ENCODE results near the gene EPGN.
"Not testable (repeated sequence)": the region's sequence is repeated elsewhere in the genome, so short reads cannot be mapped to it uniquely, and the experiment has no call there.

EPGN gene

DNA sequence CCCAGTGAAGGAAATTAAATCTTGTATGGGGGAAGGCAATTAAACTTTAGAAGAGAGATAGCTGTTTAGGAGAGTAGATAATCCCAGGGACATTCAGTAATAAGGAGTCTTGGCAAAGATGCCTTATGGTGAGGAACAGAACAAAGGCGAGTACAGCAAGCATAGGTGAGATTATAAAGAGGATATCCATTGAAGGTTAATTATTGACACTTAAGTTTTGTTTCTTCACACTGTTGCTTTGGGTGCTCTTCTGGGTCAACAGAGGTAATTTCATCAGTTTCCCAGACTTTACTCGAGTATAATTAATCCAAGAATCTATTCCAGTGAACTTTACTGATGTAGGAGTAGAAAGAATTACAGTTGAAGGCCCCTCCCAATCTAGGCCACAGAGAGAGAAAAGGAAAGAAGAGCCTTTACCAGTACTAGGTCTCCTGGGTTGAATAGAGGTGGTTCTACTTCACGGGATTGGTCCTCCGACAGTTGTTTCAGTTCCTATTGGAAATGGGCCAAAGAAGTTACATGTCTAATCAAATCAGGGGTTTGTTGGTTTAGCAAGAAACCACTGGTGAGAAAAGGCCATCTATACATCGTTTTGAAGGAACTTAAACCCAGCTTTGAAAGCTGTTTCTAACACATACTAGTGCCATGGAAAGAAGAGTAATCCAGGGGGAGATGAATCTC lies 27.2 kb downstream of the EPGN start:
- no peaks in the 10 kb centered on the region for H3K4me1 ChIP-seq (ENCODE audit: control insufficient read depth, insufficient read depth, low read length)
- H3K9ac ChIP-seq (ENCODE audit: low read length in 2 of 2): no peak overlapping the region
- no peak overlapping the region for H3K27ac ChIP-seq (ENCODE audit: low read length)

DNA sequence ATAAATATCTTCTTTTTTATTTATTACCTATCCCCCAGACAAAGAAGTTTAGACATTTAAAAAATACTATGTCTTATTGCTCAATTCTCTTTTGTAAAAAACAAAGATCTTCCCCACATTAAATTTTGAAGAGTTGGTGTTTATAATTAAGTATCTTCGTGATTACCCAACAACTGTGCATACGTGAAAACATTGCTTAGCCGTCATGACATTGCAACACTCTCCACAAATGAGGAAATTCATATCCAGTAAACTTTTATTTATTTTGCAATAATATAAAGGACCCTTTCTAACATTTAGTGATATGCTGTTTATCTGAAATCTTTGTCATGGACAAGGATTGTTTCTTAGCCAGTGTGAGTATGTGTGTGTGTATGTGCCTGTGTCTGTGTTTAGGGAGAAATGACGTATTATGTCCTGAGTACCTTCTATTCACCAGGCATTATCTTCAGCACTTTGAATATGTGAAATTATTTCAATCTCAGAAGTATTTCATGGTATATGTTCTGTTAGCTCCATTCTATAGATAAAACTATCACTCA lies 30.6 kb downstream of the EPGN start:
- H3K9ac ChIP-seq (ENCODE audit: low read length in 2 of 2): no peak overlapping the region

More for the DNA sequence above, 27.2 kb downstream of the EPGN start:
- Histone ChIP-seq H3K36me3 (ENCODE audit: control insufficient read depth in 2 of 2, insufficient read depth in 2 of 2, low read length in 2 of 2) (no peaks in the 10 kb centered on the region), H3K9me3 (ENCODE audit: control insufficient read depth in 2 of 2, low read length in 2 of 2) (no peaks in the 10 kb centered on the region), H3K4me3 (ENCODE audit: low read length in 2 of 2) (no peak overlapping the region), H3K27me3 (ENCODE audit: control insufficient read depth in 1 of 2, insufficient read depth in 2 of 2, low read length in 2 of 2) (no peaks in the 10 kb centered on the region)

DNA sequence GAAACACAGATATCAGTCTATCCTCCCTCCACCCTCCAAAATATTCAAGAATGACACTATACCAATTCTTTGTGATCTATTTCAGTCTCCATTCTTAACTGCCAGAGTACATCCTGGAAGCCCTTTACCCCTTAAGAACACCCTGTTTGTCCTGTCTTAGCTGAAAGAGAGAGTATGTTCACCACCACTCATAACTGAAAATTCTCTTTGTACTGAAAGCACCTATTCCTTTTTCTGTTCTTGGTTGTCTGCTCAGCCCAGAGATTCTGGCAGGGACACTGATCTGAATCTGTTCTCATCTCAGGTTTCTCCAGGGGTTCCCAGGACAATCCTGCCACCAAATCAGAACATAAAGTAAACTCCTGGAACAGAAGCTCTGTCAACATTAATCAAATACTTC lies 31.2 kb downstream of the EPGN start:
- Histone ChIP-seq H3K27me3 (ENCODE audit: control insufficient read depth in 1 of 2, insufficient read depth in 2 of 2, low read length in 2 of 2) (no peaks in the 10 kb centered on the region), H3K36me3 (ENCODE audit: control insufficient read depth in 2 of 2, insufficient read depth in 2 of 2, low read length in 2 of 2) (no peaks in the 10 kb centered on the region), H3K27ac (ENCODE audit: low read length) (no peak overlapping the region), H3K4me1 (ENCODE audit: control insufficient read depth, insufficient read depth, low read length) (no peaks in the 10 kb centered on the region), H3K4me3 (ENCODE audit: low read length in 2 of 2) (no peak overlapping the region), H3K9ac (ENCODE audit: low read length in 2 of 2) (no peak overlapping the region), H3K9me3 (ENCODE audit: control insufficient read depth in 2 of 2, low read length in 2 of 2) (peaks cover 2 to 15% of the 10 kb centered on the region in 2 donors)

More for the DNA sequence above, 30.6 kb downstream of the EPGN start:
- H3K4me3 ChIP-seq (ENCODE audit: low read length in 2 of 2): no peak overlapping the region
- no peaks in the 10 kb centered on the region for H3K4me1 ChIP-seq (ENCODE audit: control insufficient read depth, insufficient read depth, low read length)
- H3K36me3 ChIP-seq (ENCODE audit: control insufficient read depth in 2 of 2, insufficient read depth in 2 of 2, low read length in 2 of 2): no peaks in the 10 kb centered on the region
- H3K27ac ChIP-seq (ENCODE audit: low read length): no peak overlapping the region
- H3K27me3 ChIP-seq (ENCODE audit: control insufficient read depth in 1 of 2, insufficient read depth in 2 of 2, low read length in 2 of 2): no peaks in the 10 kb centered on the region
- H3K9me3 ChIP-seq (ENCODE audit: control insufficient read depth in 2 of 2, low read length in 2 of 2): peaks cover 0 to 8% of the 10 kb centered on the region in 2 donors

DNA sequence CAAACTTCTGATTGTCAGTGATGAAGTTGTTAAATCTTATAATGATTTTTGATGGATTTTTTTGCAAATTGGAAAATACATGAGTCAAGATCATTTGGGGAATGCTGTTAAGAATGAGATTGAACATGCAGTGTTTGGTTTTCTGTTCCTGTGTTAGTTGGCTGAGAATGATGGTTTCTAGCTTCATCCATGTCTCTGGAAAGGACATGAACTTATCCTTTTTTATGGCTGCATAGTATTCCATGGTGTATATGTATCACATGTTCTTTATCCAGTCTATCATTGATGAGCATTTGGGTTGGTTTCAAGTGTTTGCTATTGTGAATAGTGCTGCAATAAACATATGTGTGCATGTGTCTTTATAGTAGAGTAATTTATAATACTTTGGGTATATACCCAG lies 32.2 kb downstream of the EPGN start:
- not testable (repeated sequence) for H3K36me3 ChIP-seq (ENCODE audit: control insufficient read depth in 2 of 2, insufficient read depth in 2 of 2, low read length in 2 of 2); H3K27me3 ChIP-seq (ENCODE audit: control insufficient read depth in 1 of 2, insufficient read depth in 2 of 2, low read length in 2 of 2); H3K27ac ChIP-seq (ENCODE audit: low read length); H3K9ac ChIP-seq (ENCODE audit: low read length in 2 of 2); H3K4me1 ChIP-seq (ENCODE audit: control insufficient read depth, insufficient read depth, low read length); H3K4me3 ChIP-seq (ENCODE audit: low read length in 2 of 2)
- peaks cover 2 to 16% of the 10 kb centered on the region in 2 donors for H3K9me3 ChIP-seq (ENCODE audit: control insufficient read depth in 2 of 2, low read length in 2 of 2)

DNA sequence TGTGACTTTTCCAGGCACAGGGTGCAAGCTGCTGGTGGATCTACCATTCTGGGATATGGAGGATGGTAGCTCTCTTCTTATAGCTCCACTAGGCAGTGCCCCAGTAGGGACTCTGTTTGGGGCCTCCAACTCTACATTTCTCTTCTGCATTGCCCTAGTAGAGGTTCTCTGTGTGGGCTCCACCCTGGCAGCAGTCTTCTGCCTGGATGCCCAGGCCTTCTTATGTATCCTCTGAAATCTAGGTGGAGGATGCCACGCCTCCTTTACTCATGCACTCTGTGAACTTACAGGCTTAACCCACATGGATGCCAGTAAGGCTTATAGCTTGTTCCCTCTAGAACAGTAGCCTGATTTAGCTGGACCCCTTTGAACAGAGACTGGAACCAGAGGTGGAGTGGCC lies 35.8 kb downstream of the EPGN start:
- H3K27ac ChIP-seq (ENCODE audit: low read length): no peak overlapping the region
- H3K4me3 ChIP-seq (ENCODE audit: low read length in 2 of 2): no peak overlapping the region
- H3K9me3 ChIP-seq (ENCODE audit: control insufficient read depth in 2 of 2, low read length in 2 of 2): peaks cover 2 to 16% of the 10 kb centered on the region in 2 donors
- no peaks in the 10 kb centered on the region for H3K4me1 ChIP-seq (ENCODE audit: control insufficient read depth, insufficient read depth, low read length)
- H3K9ac ChIP-seq (ENCODE audit: low read length in 2 of 2): no peak overlapping the region
- H3K27me3 ChIP-seq (ENCODE audit: control insufficient read depth in 1 of 2, insufficient read depth in 2 of 2, low read length in 2 of 2): no peaks in the 10 kb centered on the region
- H3K36me3 ChIP-seq (ENCODE audit: control insufficient read depth in 2 of 2, insufficient read depth in 2 of 2, low read length in 2 of 2): no peaks in the 10 kb centered on the region

DNA sequence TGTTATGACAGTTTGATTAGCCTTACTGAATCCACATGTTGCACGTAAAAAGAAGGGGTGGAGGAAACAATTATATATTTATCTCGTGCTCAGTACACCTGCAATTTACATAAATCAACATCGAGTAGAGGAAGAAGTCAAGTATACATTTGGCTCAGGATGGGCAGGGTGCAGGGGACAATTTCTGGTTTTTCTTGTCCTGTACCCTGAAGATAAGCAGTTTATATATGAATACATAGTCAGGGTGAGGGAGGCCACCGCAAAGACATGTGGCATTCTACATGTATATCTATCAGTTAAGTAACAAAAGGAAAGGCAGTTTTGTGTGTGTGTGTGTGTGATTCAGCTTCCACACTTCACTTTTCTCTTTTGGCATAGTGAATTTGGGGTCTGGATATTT lies 45.6 kb downstream of the EPGN start:
- H3K27me3 ChIP-seq (ENCODE audit: control insufficient read depth in 1 of 2, insufficient read depth in 2 of 2, low read length in 2 of 2): no peaks in the 10 kb centered on the region
- no peaks in the 10 kb centered on the region for H3K9me3 ChIP-seq (ENCODE audit: control insufficient read depth in 2 of 2, low read length in 2 of 2)
- no peak overlapping the region for H3K4me3 ChIP-seq (ENCODE audit: low read length in 2 of 2)
- H3K36me3 ChIP-seq (ENCODE audit: control insufficient read depth in 2 of 2, insufficient read depth in 2 of 2, low read length in 2 of 2): no peaks in the 10 kb centered on the region
- no peaks in the 10 kb centered on the region for H3K4me1 ChIP-seq (ENCODE audit: control insufficient read depth, insufficient read depth, low read length)
- H3K27ac ChIP-seq (ENCODE audit: low read length): no peak overlapping the region
- H3K9ac ChIP-seq (ENCODE audit: low read length in 2 of 2): no peak overlapping the region

DNA sequence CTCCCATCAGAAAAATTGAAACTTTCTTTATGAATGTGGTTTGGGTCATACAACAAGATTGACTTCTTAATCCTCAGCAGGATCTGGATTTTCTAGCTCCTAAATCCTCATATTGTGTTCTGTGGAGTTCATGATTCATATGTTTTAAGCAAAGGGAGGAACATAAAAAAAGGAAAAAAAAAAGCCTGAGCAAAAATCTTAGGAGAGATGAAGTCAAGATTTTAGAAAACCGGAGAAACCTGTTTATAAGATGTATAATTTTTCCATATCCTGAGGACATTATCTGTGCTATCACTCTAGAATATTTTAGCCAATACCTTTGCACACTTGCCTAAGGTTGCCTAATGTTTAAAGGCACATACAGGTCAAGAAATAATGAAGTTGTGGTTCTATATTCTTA lies 49.7 kb downstream of the EPGN start:
- no peak overlapping the region for H3K27ac ChIP-seq (ENCODE audit: low read length)
- no peak overlapping the region for H3K4me3 ChIP-seq (ENCODE audit: low read length in 2 of 2)
- H3K4me1 ChIP-seq (ENCODE audit: control insufficient read depth, insufficient read depth, low read length): no peaks in the 10 kb centered on the region
- no peaks in the 10 kb centered on the region for H3K27me3 ChIP-seq (ENCODE audit: control insufficient read depth in 1 of 2, insufficient read depth in 2 of 2, low read length in 2 of 2)
- H3K9ac ChIP-seq (ENCODE audit: low read length in 2 of 2): no peak overlapping the region
- no peaks in the 10 kb centered on the region for H3K36me3 ChIP-seq (ENCODE audit: control insufficient read depth in 2 of 2, insufficient read depth in 2 of 2, low read length in 2 of 2)
- H3K9me3 ChIP-seq (ENCODE audit: control insufficient read depth in 2 of 2, low read length in 2 of 2): no peaks in the 10 kb centered on the region

DNA sequence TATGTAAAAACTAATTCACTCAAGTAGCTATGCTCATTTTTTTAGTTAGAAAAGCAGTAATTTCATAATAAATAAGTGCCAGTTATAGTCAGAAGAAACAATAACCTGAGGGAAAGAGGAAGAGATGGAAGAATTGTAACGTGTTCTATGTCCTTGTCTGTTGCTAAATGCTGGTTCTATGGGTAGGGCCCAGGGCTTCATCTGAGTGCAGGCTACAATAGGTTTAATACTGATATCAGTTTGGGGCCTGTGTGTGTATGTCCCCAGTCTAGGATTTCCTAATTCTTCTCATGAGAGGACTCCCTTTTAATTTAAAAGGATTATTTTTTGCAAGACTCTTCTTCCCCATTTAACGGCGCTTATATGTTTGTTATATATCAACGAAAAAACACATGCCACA lies 53.4 kb downstream of the EPGN start:
- no peak overlapping the region for H3K27ac ChIP-seq (ENCODE audit: low read length)
- peaks cover 10 to 13% of the 10 kb centered on the region in 2 donors for H3K27me3 ChIP-seq (ENCODE audit: control insufficient read depth in 1 of 2, insufficient read depth in 2 of 2, low read length in 2 of 2)
- no peaks in the 10 kb centered on the region for H3K36me3 ChIP-seq (ENCODE audit: control insufficient read depth in 2 of 2, insufficient read depth in 2 of 2, low read length in 2 of 2)
- H3K4me3 ChIP-seq (ENCODE audit: low read length in 2 of 2): no peak overlapping the region
- H3K9me3 ChIP-seq (ENCODE audit: control insufficient read depth in 2 of 2, low read length in 2 of 2): no peaks in the 10 kb centered on the region
- H3K9ac ChIP-seq (ENCODE audit: low read length in 2 of 2): no peak overlapping the region
- peaks cover 8% of the 10 kb centered on the region for H3K4me1 ChIP-seq (ENCODE audit: control insufficient read depth, insufficient read depth, low read length)

DNA sequence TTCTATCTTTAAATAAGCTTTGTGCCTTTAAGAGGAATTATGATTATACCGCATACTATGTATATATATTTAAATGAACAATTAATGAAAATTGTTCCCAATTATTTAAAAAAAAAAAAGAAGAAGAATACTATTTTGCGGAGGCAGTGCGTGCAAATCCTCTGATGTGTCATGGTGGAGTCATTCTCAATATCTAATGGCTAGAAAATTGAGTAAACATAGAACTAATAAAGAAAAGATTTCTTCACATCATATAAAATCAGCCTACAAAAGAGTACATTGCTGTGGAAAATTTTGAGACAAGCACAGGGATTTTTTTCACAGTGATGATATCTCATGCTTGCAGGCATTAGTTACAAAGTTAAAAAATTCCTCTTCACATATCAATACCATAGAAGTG lies 54.1 kb downstream of the EPGN start:
- Histone ChIP-seq H3K36me3 (ENCODE audit: control insufficient read depth in 2 of 2, insufficient read depth in 2 of 2, low read length in 2 of 2) (no peaks in the 10 kb centered on the region), H3K9me3 (ENCODE audit: control insufficient read depth in 2 of 2, low read length in 2 of 2) (no peaks in the 10 kb centered on the region), H3K4me1 (ENCODE audit: control insufficient read depth, insufficient read depth, low read length) (peaks cover 8% of the 10 kb centered on the region), H3K27ac (ENCODE audit: low read length) (no peak overlapping the region), H3K9ac (ENCODE audit: low read length in 2 of 2) (no peak overlapping the region), H3K27me3 (ENCODE audit: control insufficient read depth in 1 of 2, insufficient read depth in 2 of 2, low read length in 2 of 2) (peaks cover 10 to 16% of the 10 kb centered on the region in 2 donors), H3K4me3 (ENCODE audit: low read length in 2 of 2) (no peak overlapping the region)

DNA sequence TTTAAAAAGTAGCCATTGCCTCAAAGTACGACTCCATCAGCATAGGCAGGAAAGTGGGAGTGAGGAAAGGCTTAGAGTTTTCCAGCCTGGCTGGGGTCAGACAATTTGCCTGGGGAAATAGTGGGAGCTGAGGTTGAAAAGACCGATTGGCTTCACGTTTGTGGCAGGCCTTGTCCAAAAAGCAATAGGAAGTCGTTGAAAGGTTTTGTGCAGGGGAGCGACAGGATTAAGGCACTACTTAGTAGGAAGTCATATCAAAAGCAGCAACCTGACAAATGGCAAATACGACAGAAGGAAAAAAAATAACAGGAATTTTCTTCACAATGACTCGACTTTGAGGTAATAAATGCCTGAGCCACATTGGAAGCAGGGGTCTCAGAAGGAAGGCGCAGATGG lies 56.0 kb downstream of the EPGN start:
- Histone ChIP-seq H3K27me3 (ENCODE audit: control insufficient read depth in 1 of 2, insufficient read depth in 2 of 2, low read length in 2 of 2) (peaks cover 12 to 19% of the 10 kb centered on the region in 2 donors), H3K4me1 (ENCODE audit: control insufficient read depth, insufficient read depth, low read length) (peaks cover 8% of the 10 kb centered on the region), H3K4me3 (ENCODE audit: low read length in 2 of 2) (no peak overlapping the region), H3K9me3 (ENCODE audit: control insufficient read depth in 2 of 2, low read length in 2 of 2) (no peaks in the 10 kb centered on the region), H3K36me3 (ENCODE audit: control insufficient read depth in 2 of 2, insufficient read depth in 2 of 2, low read length in 2 of 2) (no peaks in the 10 kb centered on the region), H3K9ac (ENCODE audit: low read length in 2 of 2) (no peak overlapping the region), H3K27ac (ENCODE audit: low read length) (no peak overlapping the region)
